C4-2B (cell line): Measurements from ENCODE around the gene SIM2.

Experiments
- ZFX ChIP-seq: fragments of 450-650 bp; IDR thresholded peaks from 2 replicates; pipeline ENCODE4 v1.6.1; 2017
- TF ChIP-seq, protein P1 (sequence below): fragments of 450-650 bp; conservative IDR thresholded peaks from 2 replicates; pipeline ENCODE4 v1.5.1; 2017; ENCODE audit warnings: mild to moderate bottlenecking

DNA sequence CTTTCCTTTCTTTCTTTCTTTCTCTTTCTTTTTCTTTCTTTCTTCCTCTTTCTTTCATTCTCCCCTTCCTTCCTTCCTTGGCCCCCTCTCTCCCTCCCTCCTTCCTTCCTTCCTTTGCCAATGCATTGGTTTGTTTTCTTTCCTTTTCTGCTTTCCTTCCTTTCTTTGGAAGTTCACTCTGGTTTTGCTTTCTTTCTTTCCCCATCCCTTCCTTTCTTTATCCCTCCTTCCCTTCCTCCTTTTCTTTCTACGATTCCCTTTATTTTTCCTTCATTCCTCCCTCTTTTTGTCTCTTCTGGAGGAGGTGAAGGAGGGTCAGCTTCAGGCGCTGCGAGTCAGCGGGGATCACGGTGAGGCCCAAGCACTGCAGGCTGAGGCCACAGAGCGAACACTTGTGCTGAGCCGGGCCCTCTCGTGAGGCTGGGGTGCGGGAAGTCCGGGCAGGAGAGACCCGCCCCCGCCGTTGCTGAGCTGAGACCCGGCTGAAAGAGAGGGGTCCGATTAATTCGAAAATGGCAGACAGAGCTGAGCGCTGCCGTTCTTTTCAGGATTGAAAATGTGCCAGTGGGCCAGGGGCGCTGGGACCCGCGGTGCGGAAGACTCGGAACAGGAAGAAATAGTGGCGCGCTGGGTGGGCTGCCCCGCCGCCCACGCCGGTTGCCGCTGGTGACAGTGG, 1.5 kb downstream of the SIM2 start:
- TF ChIP-seq, protein P1, sequence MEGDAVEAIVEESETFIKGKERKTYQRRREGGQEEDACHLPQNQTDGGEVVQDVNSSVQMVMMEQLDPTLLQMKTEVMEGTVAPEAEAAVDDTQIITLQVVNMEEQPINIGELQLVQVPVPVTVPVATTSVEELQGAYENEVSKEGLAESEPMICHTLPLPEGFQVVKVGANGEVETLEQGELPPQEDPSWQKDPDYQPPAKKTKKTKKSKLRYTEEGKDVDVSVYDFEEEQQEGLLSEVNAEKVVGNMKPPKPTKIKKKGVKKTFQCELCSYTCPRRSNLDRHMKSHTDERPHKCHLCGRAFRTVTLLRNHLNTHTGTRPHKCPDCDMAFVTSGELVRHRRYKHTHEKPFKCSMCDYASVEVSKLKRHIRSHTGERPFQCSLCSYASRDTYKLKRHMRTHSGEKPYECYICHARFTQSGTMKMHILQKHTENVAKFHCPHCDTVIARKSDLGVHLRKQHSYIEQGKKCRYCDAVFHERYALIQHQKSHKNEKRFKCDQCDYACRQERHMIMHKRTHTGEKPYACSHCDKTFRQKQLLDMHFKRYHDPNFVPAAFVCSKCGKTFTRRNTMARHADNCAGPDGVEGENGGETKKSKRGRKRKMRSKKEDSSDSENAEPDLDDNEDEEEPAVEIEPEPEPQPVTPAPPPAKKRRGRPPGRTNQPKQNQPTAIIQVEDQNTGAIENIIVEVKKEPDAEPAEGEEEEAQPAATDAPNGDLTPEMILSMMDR: no peak
- no peak for TF ChIP-seq ZFX
